ENCODE results near the gene RNF220.

The RNF220 gene

GRCh38 chr1:44524655-44525500 is 119.8 kb downstream of the RNF220 start:
- ATAC-seq = no peak; the same call in 2 of the 3 replicates
- TF ChIP-seq OSR1 (CRISPR knock-in tag; IDR thresholded peaks at IDR 0.05) = no peak
- TF ChIP-seq ESRRG (CRISPR knock-in tag; IDR thresholded peaks at IDR 0.05) = no peak
- TF ChIP-seq ZFP3 (CRISPR knock-in tag; IDR thresholded peaks at IDR 0.05) = no peak
- TF ChIP-seq GLIS3 (CRISPR knock-in tag; IDR thresholded peaks at IDR 0.05) = no peak
- no peak for TF ChIP-seq PPARA (CRISPR knock-in tag; IDR thresholded peaks at IDR 0.05; ENCODE audit: borderline replicate concordance)
- no peak for TF ChIP-seq ZNF8 (CRISPR knock-in tag; IDR thresholded peaks at IDR 0.05)
- TF ChIP-seq ARNTL (CRISPR knock-in tag; IDR thresholded peaks at IDR 0.05; ENCODE audit: borderline replicate concordance, low read depth) = no peak
- no peak for TF ChIP-seq CSRNP3 (CRISPR knock-in tag; IDR thresholded peaks at IDR 0.05)
- TF ChIP-seq ZFP30 (CRISPR knock-in tag; IDR thresholded peaks at IDR 0.05) = no peak
- no peak for TF ChIP-seq CREB5 (CRISPR knock-in tag; IDR thresholded peaks at IDR 0.05; ENCODE audit: low read depth)

- TF ChIP-seq GLIS3 (CRISPR knock-in tag; IDR thresholded peaks at IDR 0.05) (no peak), OSR1 (CRISPR knock-in tag; IDR thresholded peaks at IDR 0.05) (no peak), ARNTL (CRISPR knock-in tag; IDR thresholded peaks at IDR 0.05; ENCODE audit: borderline replicate concordance, low read depth) (no peak), TCF4 (CRISPR knock-in tag; IDR thresholded peaks at IDR 0.05; ENCODE audit: borderline replicate concordance) (no peak), ZFP30 (CRISPR knock-in tag; IDR thresholded peaks at IDR 0.05) (no peak), ESRRG (CRISPR knock-in tag; IDR thresholded peaks at IDR 0.05) (no peak), BACH2 (CRISPR knock-in tag; IDR thresholded peaks at IDR 0.05; ENCODE audit: borderline replicate concordance) (no peak), CREB5 (CRISPR knock-in tag; IDR thresholded peaks at IDR 0.05; ENCODE audit: low read depth) (no peak)
- ATAC-seq = no peak
Measured at GRCh38 chr1:44526295-44527073, 121.4 kb downstream of the RNF220 start.

- no peak; the same call in 2 of the 3 replicates for ATAC-seq
- TF ChIP-seq GLIS3 (CRISPR knock-in tag; IDR thresholded peaks at IDR 0.05) (no peak), ZFP3 (CRISPR knock-in tag; IDR thresholded peaks at IDR 0.05) (no peak)
Measured at GRCh38 chr1:44531785-44532566, 126.9 kb downstream of the RNF220 start.

GRCh38 chr1:44532567-44532944 is 127.5 kb downstream of the RNF220 start:
- no peak for ATAC-seq
- TF ChIP-seq ISL1 (CRISPR knock-in tag; IDR thresholded peaks at IDR 0.05) = no peak
- no peak for TF ChIP-seq TOX (CRISPR knock-in tag; IDR thresholded peaks at IDR 0.05; ENCODE audit: borderline replicate concordance)
- TF ChIP-seq POU6F1 (CRISPR knock-in tag; IDR thresholded peaks at IDR 0.05; ENCODE audit: borderline replicate concordance, low read depth) = no peak
- TF ChIP-seq BACH2 (CRISPR knock-in tag; IDR thresholded peaks at IDR 0.05; ENCODE audit: borderline replicate concordance) = no peak
- TF ChIP-seq ZNF565 (CRISPR knock-in tag; conservative IDR thresholded peaks at IDR 0.05; ENCODE audit: low read depth) = no peak
- TF ChIP-seq TSHZ2 (CRISPR knock-in tag; IDR thresholded peaks at IDR 0.05) = no peak
- TF ChIP-seq PATZ1 (CRISPR knock-in tag; IDR thresholded peaks at IDR 0.05; ENCODE audit: borderline replicate concordance) = no peak
- TF ChIP-seq ZFP30 (CRISPR knock-in tag; IDR thresholded peaks at IDR 0.05) = no peak
- TF ChIP-seq CREB5 (CRISPR knock-in tag; IDR thresholded peaks at IDR 0.05; ENCODE audit: low read depth) = no peak
- no peak for TF ChIP-seq ZFP3 (CRISPR knock-in tag; IDR thresholded peaks at IDR 0.05)
- TF ChIP-seq ESRRG (CRISPR knock-in tag; IDR thresholded peaks at IDR 0.05) = no peak
- no peak for TF ChIP-seq RARB (CRISPR knock-in tag; IDR thresholded peaks at IDR 0.05)
- TF ChIP-seq SNAI2 (CRISPR knock-in tag; IDR thresholded peaks at IDR 0.05) = no peak

All from SK-N-SH treated with all-trans-retinoic acid at 6 μM for 48 hours (cell line).